ENCODE results near the gene CYP26B1.

DNA sequence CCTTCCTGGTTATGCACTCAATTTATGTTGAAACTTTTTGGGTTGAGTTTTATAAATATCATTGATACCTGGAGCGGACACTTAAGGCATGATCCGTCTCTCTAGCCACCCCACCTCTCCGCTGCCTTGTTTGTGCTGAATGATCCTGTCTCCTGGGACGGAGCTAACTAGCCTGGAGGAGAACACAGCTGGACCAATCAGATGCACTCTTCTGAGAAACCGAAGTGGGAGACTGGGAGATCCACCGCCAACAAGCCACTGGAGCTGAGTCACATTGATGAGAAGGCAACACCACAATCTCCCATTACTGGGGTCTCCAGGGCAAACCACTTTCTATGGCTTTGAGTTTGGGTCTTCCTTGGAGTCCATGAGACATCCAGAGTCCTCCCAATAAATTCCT lies 29.3 kb downstream of the CYP26B1 start:
- TF ChIP-seq CTCF (optimal IDR thresholded peaks at IDR 0.05 in 1 of 3, IDR thresholded peaks at IDR 0.05 in 1 of 3, conservative IDR thresholded peaks at IDR 0.05 in 1 of 3; ENCODE audit: extremely low read depth in 1 of 3, insufficient read depth in 2 of 3, low read length in 3 of 3) (no peak), EZH2 (IDR thresholded peaks at IDR 0.05; ENCODE audit: low read length) (no peak)

All from keratinocyte (primary cell).